ENCODE measurements around the gene EAF1.
"Not testable (repeated sequence)": the region's sequence is repeated elsewhere in the genome, so short reads cannot be mapped to it uniquely, and the experiment has no call there.

Gene EAF1

DNA sequence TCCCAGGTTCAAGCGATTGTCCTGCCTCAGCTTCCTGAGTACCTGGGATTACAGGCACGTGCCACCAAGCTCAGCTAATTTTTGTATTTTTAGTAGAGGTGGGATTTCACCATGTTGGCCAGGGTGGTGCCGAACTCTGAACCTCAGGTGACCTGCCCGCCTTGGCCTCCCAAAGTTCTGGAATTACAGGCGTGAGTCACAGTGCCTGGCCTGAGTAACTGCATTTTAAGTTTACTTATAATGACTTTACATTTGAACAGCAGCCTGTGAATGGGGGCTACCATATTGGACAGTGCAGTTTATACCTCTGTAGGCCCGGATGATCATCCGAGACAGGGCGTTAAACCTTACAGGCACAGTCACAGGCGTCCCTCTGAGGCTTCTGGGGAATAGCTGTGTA is 24.8 kb downstream of the EAF1 start:
- no peak for DNase-seq (ENCODE audit: low read depth)

DNA sequence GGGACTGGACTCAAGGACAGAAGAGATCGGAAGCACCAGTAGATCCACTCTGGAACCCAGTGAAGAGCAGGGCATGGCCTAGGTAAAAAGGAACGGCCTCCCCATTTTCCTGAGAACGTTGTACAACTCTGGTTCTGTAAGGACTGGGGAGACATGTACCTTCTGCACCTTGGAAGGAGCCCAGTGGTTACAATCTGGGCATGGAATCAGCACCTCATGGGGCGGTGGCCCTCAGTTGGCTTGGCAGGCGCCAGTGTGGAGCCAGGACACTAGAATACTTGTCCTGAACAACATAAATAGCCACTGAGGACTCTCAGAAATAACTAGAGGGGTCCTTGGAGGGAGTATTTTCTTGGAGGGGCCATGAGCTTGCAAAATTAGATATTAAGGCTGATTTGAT is 25.6 kb downstream of the EAF1 start:
- no peak for DNase-seq (ENCODE audit: low read depth)

- no peak for DNase-seq (ENCODE audit: low read depth)
These were observed 26.1 kb downstream of the EAF1 start for GRCh38 chr3:15453501-15453900.

GRCh38 chr3:15453991-15454625 is 26.7 kb downstream of the EAF1 start:
- no peak for DNase-seq (ENCODE audit: low read depth)

GRCh38 chr3:15454965-15455364 is 27.6 kb downstream of the EAF1 start:
- no peak for DNase-seq (ENCODE audit: low read depth)

GRCh38 chr3:15455756-15456155 is 28.4 kb downstream of the EAF1 start:
- DNase-seq (ENCODE audit: low read depth) = no peak

GRCh38 chr3:15456321-15456720 is 28.9 kb downstream of the EAF1 start:
- no peak for DNase-seq (ENCODE audit: low read depth)

- DNase-seq (ENCODE audit: low read depth) = not testable (repeated sequence)
These were observed 29.5 kb downstream of the EAF1 start for GRCh38 chr3:15456915-15457314.

GRCh38 chr3:15458212-15458780 is 30.9 kb downstream of the EAF1 start:
- no peak for DNase-seq (ENCODE audit: low read depth)

- DNase-seq (ENCODE audit: low read depth) = no peak
These were observed 33.6 kb downstream of the EAF1 start for GRCh38 chr3:15460891-15461531.

DNA sequence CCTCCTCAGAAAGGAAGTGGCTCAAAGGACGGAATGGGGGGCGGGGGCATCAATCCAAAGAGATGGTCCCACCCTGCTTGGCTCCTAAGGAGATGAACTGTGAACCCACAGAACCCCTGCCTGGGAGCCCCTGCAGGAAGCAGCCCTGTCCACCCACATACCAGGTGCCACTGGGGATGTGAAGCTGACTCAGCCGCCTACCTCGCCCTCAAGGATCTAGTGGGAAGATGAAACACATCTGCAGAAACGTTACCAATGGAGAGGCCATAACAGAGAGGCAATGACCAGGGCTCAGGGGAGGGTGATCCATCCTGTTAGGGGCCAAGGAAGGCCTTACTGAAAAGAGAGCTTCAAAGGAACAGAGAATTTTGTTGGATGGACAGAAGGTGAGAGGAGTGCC is 35.1 kb downstream of the EAF1 start:
- no peak for DNase-seq (ENCODE audit: low read depth)

- no peak for DNase-seq (ENCODE audit: low read depth)
These were observed 38.6 kb downstream of the EAF1 start for GRCh38 chr3:15465876-15466585.

DNA sequence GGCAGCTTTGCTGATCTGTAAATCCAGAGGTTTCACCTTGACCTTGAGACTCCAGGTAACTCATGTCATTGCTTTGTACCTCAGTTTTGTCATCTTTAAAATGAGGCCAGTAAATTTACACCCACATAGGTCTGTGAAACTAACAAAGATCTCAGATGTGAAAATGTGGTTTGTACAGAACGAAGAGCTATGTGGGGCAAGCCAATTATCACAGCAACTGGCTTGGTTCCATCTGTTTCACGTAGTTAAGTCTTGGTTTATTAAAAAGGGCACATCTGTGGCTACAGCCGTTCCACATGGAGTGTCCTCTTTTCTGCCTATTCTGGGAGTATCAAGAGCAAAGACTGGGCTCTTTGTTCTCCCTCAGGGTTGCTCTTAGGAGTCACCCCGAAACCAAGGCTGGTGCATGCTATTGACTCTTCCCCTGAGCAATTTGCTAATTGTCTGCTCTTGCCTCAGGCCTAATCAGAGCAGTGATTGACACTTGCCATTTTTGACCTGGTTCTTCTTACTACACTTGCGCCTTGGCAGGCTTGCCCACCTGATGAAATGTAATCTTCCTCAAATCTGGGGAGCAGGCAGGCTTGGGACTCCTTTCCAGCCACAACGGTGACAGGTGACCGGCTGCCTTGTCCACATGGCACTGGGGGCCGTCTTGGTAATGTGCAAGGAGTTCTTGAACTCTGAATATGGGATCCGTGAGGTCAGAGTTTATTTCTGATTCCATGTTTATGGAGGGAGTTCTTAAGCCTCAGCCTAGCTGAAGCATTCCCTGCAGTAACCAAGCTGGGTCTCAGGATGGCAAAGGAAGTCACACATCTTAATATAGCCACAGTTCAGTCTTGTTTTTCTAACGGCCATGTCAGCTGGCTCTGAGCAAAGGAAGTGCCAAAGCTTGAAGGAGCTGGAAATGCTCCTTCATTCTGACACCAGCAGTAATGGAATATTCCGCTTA is 40.1 kb downstream of the EAF1 start:
- no peak for DNase-seq (ENCODE audit: low read depth)

GRCh38 chr3:15470261-15470660 is 42.9 kb downstream of the EAF1 start:
- DNase-seq (ENCODE audit: low read depth) = no peak

GRCh38 chr3:15470849-15471248 is 43.5 kb downstream of the EAF1 start:
- no peak for DNase-seq (ENCODE audit: low read depth)

DNA sequence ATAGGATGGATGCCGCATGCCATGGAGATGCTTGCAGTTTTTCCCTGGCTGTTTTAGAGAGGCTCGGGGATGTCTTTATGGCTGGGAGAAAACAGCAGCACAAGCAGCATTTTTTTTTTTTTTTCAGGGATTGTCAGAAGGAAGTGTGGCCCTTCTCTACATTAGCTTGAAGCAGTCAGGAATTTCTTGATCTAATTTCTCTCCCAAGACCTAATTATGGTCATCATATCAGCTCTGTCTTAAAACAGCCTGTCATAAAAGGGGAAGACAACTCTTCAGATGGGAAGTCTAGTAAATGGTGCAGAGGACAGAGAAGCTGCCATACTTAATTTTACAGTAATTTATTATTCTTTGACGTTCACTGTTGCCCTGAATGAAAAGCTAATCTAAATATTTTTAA is 44.5 kb downstream of the EAF1 start:
- DNase-seq (ENCODE audit: low read depth) = no peak

DNA sequence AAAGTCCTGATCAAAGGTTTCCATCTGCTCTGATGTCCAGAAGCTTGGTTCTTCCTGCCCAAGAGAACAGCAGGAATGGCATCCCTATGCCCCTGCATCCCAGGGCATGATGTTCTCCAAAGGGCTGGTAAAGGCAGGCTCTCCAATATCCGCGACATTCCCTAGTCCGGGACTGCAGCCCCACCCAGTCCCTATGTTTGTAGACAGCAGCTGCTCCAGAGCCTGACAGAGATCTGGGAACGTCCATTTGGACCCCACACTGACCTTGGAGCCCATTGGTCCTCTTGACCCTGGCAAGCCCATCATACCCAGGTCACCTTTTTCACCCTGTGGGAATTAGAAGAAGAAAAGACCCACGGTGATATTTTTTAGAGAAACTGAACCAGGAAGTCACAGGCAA is 47.8 kb downstream of the EAF1 start:
- DNase-seq (ENCODE audit: low read depth) = no peak

DNA sequence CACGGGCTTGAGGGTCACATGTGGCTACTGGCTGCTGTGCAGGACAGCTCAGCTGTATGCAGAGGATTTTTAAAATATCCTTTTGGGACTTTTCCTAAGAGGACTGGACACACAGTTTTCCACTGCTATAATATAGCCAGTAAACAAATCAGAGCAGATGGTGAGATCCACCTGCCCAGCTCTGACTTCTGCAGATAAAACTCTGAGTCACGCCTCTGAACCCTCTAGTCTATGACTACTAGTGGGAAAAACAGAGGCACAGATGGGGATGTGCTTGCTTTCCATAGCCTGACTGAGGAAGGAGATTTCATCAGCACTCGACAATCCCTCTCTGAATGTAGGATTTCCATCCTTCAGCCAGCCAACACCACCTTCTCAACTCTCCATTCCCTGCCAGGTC is 49.0 kb downstream of the EAF1 start:
- no peak for DNase-seq (ENCODE audit: low read depth)

DNA sequence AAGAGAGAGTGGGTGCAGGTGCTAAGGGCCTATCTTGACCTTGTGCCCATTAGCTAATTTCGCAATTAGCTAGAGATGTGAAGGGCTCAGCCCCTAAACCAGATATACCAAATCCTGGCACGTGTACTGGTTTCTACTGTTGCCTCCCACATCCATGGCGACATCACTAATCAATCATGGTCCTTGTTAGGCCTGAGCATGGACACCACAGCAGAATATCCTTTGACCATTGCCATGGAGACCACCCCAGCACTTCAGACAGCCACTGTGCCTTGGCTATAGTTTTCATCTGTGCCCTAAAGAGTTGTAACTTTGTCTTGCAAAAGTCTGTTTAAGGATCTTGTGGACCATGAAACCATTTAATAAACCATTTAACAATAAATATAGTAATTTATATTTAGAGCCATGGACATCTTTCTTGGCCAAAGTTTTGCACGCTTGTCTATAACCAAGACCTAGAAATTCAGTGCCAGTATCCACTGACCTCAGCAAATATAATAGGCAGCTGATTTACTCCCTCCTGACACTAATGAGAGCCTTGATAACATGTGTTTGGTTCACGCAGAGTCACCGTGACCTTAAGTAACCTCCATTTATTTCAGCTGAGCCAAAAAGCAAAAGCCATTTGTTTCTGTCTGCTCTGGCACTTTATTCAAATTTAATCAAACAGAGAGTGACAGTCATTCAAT is 50.7 kb downstream of the EAF1 start:
- DNase-seq (ENCODE audit: low read depth) = no peak

DNA sequence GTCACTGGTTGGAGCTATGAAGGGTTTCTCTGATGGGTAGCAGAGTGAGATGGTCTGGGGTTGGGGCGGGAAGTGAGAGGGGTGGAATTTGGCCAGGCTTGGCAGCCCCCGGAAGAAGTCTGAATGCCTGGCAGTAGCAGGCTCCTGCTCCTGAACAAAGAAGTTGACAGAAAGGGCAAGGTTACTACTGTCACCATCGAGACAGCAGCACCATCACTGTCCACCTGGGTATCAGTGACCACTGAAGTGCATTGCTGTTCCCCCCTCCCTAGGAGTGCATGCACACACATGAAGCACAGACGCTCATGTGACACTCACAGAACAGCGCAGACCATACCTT is 51.2 kb downstream of the EAF1 start:
- DNase-seq (ENCODE audit: low read depth) = no peak

DNA sequence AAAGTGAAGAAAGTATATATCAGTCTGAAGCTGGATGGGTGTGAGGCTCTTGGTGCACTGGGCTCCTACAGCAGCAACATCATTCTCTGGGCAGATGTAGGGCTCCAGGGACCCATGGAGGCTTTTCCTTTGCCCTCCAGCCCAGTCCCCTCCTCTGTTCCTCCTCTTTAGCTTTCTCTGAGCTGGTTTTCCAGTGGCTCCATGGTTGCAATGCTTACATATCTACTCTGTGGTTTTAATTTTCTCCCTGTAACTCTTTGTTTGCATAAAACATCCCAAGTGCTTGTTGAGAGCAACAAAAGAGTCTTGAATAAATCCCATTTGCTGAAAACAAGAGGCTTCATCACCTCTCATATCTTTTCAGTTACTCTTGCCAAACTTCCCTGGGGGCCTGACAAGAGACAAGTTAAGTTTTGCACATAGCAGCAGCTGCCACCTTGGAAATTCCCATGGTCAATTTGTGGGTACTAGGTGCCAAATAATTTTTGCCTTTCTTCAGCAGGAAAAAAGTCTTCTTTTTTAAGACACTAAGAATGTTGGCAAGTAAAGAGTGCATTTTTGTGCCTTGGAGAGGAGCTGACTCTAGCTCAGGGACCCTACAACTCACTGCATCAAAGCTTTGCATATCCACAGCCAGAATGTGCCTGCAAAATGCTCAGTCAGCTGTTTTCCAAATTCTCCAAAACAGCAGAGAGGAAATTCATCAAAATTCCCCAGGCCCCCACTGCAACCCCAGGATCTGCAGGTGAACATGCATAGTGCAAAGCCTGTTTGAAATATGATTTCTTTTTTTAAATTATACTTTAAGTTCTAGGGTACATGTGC is 52.2 kb downstream of the EAF1 start:
- no peak for DNase-seq (ENCODE audit: low read depth)

Data from fibroblast of the conjunctiva (primary cell).